DND-41 (cell line): ENCODE data around the gene UBALD1.

Experiments
- ATAC-seq: fragments of 200-7000 bp; cut with Tn5 transposase; 3 replicates; pipeline ENCODE4 v1.9.1; 2021; ENCODE audit warnings: low read depth; ENCODE audit not compliant: insufficient read depth
- DNase-seq: peaks from one replicate; pipeline ENCODE4 v3.0.0-alpha.2; 2020
- H2AFZ ChIP-seq: 2 replicates; pipeline ENCODE4 v1.6.0; 2012; ENCODE audit warnings: low read depth, low read length
- H3K27ac ChIP-seq: 2 replicates; pipeline ENCODE4 v1.5.1; 2012; ENCODE audit warnings: low read length, inconsistent platforms
- H3K27me3 ChIP-seq: fragments of 200-600 bp; sonication (generic); 2 replicates; pipeline ENCODE4 v1.6.0; 2012; ENCODE audit warnings: low read length, mild to moderate bottlenecking, inconsistent platforms; ENCODE audit not compliant: insufficient read depth, poor library complexity
- H3K36me3 ChIP-seq: 2 replicates; pipeline ENCODE4 v1.5.1; 2012; ENCODE audit warnings: low read length, inconsistent platforms; ENCODE audit not compliant: insufficient read depth
- H3K4me1 ChIP-seq: 2 replicates; pipeline ENCODE4 v1.5.1; 2012; ENCODE audit warnings: mild to moderate bottlenecking, low read length; ENCODE audit not compliant: insufficient read depth
- H3K4me2 ChIP-seq: 2 replicates; pipeline ENCODE4 v1.6.0; 2012; ENCODE audit warnings: mild to moderate bottlenecking, moderate library complexity, low read length, inconsistent platforms; ENCODE audit not compliant: insufficient read depth
- H3K4me3 ChIP-seq, 2 experiments: fragments of 200-600 bp in 1 of 2; shearing (Covaris generic) in 1 of 2; 2 replicates each; pipeline ENCODE4 v1.5.1; 2012 to 2016; ENCODE audit warnings: inconsistent platforms in 2 of 2, low read length in 2 of 2, mild to moderate bottlenecking in 2 of 2, low read depth in 1 of 2, moderate library complexity in 1 of 2
- H3K79me2 ChIP-seq: 2 replicates; pipeline ENCODE4 v1.6.0; 2012; ENCODE audit warnings: low read length, inconsistent platforms; ENCODE audit not compliant: insufficient read depth
- H3K9ac ChIP-seq: 2 replicates; pipeline ENCODE4 v1.6.0; 2012; ENCODE audit warnings: low read depth, mild to moderate bottlenecking, inconsistent platforms, low read length, moderate library complexity
- H3K9me3 ChIP-seq: 2 replicates; pipeline ENCODE4 v1.5.1; 2012; ENCODE audit warnings: low read length, moderate library complexity, mild to moderate bottlenecking, inconsistent platforms; ENCODE audit not compliant: insufficient read depth, severe bottlenecking
- H4K20me1 ChIP-seq: 2 replicates; pipeline ENCODE4 v1.6.0; 2012; ENCODE audit warnings: low read length; ENCODE audit not compliant: insufficient read depth
- EZH2 ChIP-seq: IDR thresholded peaks from 3 replicates; pipeline ENCODE4 v1.6.1; 2012; ENCODE audit warnings: borderline replicate concordance, low read depth, mild to moderate bottlenecking, moderate library complexity, low read length, inconsistent platforms; ENCODE audit not compliant: severe bottlenecking
- TF ChIP-seq, protein P1 (sequence below): IDR thresholded peaks from 2 replicates; pipeline ENCODE4 v1.5.1; 2012; ENCODE audit warnings: borderline replicate concordance, low read length, moderate library complexity, mild to moderate bottlenecking; ENCODE audit not compliant: poor library complexity, severe bottlenecking; ENCODE audit errors: extremely low read depth

UBALD1 gene

GRCh38 chr16:4633910-4634635, 19.4 kb upstream of the UBALD1 start:
- DNase-seq = no peak
- Histone ChIP-seq H4K20me1 (peaks cover 32% of the 10 kb centered on the region), H3K27ac (no peak overlapping the region; the same call in 1 of the 2 replicates), H3K27me3 (no peaks in the 10 kb centered on the region), H3K4me1 (no peaks in the 10 kb centered on the region), H3K36me3 (peaks cover 24% of the 10 kb centered on the region), H2AFZ (no peak overlapping the region), H3K9me3 (peaks cover 5% of the 10 kb centered on the region), H3K9ac (no peak overlapping the region), H3K4me2 (no peak overlapping the region), H3K4me3 (no peak overlapping the region), H3K79me2 (peaks cover 84% of the 10 kb centered on the region)
- no peak for TF ChIP-seq EZH2
- TF ChIP-seq, protein P1, sequence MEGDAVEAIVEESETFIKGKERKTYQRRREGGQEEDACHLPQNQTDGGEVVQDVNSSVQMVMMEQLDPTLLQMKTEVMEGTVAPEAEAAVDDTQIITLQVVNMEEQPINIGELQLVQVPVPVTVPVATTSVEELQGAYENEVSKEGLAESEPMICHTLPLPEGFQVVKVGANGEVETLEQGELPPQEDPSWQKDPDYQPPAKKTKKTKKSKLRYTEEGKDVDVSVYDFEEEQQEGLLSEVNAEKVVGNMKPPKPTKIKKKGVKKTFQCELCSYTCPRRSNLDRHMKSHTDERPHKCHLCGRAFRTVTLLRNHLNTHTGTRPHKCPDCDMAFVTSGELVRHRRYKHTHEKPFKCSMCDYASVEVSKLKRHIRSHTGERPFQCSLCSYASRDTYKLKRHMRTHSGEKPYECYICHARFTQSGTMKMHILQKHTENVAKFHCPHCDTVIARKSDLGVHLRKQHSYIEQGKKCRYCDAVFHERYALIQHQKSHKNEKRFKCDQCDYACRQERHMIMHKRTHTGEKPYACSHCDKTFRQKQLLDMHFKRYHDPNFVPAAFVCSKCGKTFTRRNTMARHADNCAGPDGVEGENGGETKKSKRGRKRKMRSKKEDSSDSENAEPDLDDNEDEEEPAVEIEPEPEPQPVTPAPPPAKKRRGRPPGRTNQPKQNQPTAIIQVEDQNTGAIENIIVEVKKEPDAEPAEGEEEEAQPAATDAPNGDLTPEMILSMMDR = no peak
- ATAC-seq = no peak

GRCh38 chr16:4631444-4631843, 16.8 kb upstream of the UBALD1 start:
- H4K20me1 ChIP-seq = peaks cover 20% of the 10 kb centered on the region
- DNase-seq = no peak

GRCh38 chr16:4628283-4628682, 13.6 kb upstream of the UBALD1 start:
- Histone ChIP-seq H3K4me3 (no peak overlapping the region), H3K79me2 (peaks cover 80% of the 10 kb centered on the region), H3K9ac (no peak overlapping the region), H3K9me3 (peaks cover 5% of the 10 kb centered on the region), H3K4me2 (no peak overlapping the region), H3K4me1 (peaks cover 27% of the 10 kb centered on the region), H2AFZ (no peak overlapping the region), H4K20me1 (peaks cover 17% of the 10 kb centered on the region), H3K27ac (no peak overlapping the region), H3K36me3 (peaks cover 12% of the 10 kb centered on the region; the same call in 1 of the 2 replicates), H3K27me3 (no peaks in the 10 kb centered on the region)
- TF ChIP-seq EZH2 = no peak
- TF ChIP-seq, protein P1 = no peak
- no peak for DNase-seq
- ATAC-seq = no peak

More at GRCh38 chr16:4631444-4631843, 16.8 kb upstream of the UBALD1 start:
- Histone ChIP-seq H3K36me3 (peaks cover 20% of the 10 kb centered on the region), H3K9me3 (peaks cover 5% of the 10 kb centered on the region), H3K4me1 (peaks cover 6% of the 10 kb centered on the region), H2AFZ (no peak overlapping the region), H3K4me2 (no peak overlapping the region), H3K9ac (no peak overlapping the region), H3K4me3 (no peak overlapping the region), H3K27me3 (no peaks in the 10 kb centered on the region), H3K79me2 (peaks cover 85% of the 10 kb centered on the region), H3K27ac (no peak overlapping the region)
- TF ChIP-seq EZH2 = no peak
- TF ChIP-seq, protein P1 = no peak
- ATAC-seq = no peak
